GM18526 (cell line): Measurements from ENCODE around the gene RYR1.

ENCODE experiments used
- POLR2A ChIP-seq: IDR thresholded peaks from 3 replicates; pipeline ENCODE4 v1.6.1; 2011; ENCODE audit not compliant: insufficient read length; ENCODE audit errors: extremely low read depth

The RYR1 gene

GRCh38 chr19:38458991-38459390, 25.5 kb downstream of the RYR1 start:
- TF ChIP-seq POLR2A, result no peak

GRCh38 chr19:38463365-38463764, 29.9 kb downstream of the RYR1 start:
- TF ChIP-seq POLR2A, result no peak

GRCh38 chr19:38464421-38465082, 31.1 kb downstream of the RYR1 start:
- no peak for TF ChIP-seq POLR2A

GRCh38 chr19:38466050-38466449, 32.6 kb downstream of the RYR1 start:
- no peak for TF ChIP-seq POLR2A

GRCh38 chr19:38467541-38468525, 34.3 kb downstream of the RYR1 start:
- TF ChIP-seq POLR2A, result no peak

- TF ChIP-seq POLR2A, result no peak
Measured at GRCh38 chr19:38469151-38469550, 35.7 kb downstream of the RYR1 start.

- TF ChIP-seq POLR2A, result no peak
Measured at GRCh38 chr19:38470788-38471480, 37.4 kb downstream of the RYR1 start.

- no peak for TF ChIP-seq POLR2A
Measured at GRCh38 chr19:38473201-38473600, 39.7 kb downstream of the RYR1 start.

GRCh38 chr19:38475176-38475575, 41.7 kb downstream of the RYR1 start:
- TF ChIP-seq POLR2A, result no peak

GRCh38 chr19:38478273-38478971, 44.9 kb downstream of the RYR1 start:
- TF ChIP-seq POLR2A, result no peak

- TF ChIP-seq POLR2A, result no peak
Measured at GRCh38 chr19:38482496-38482895, 49.0 kb downstream of the RYR1 start.

- no peak for TF ChIP-seq POLR2A
Measured at GRCh38 chr19:38483016-38483630, 49.6 kb downstream of the RYR1 start.

GRCh38 chr19:38484747-38485146, 51.3 kb downstream of the RYR1 start:
- no peak for TF ChIP-seq POLR2A

- TF ChIP-seq POLR2A, result no peak
Measured at GRCh38 chr19:38485541-38486285, 52.2 kb downstream of the RYR1 start.
